Measurements from ENCODE around the gene TEX53.

GRCh38 chr9:114688909-114689610, 31.5 kb upstream of the TEX53 start:
- TF ChIP-seq POLR2A (IDR thresholded peaks at IDR 0.05), result no peak
- TF ChIP-seq, protein P1, sequence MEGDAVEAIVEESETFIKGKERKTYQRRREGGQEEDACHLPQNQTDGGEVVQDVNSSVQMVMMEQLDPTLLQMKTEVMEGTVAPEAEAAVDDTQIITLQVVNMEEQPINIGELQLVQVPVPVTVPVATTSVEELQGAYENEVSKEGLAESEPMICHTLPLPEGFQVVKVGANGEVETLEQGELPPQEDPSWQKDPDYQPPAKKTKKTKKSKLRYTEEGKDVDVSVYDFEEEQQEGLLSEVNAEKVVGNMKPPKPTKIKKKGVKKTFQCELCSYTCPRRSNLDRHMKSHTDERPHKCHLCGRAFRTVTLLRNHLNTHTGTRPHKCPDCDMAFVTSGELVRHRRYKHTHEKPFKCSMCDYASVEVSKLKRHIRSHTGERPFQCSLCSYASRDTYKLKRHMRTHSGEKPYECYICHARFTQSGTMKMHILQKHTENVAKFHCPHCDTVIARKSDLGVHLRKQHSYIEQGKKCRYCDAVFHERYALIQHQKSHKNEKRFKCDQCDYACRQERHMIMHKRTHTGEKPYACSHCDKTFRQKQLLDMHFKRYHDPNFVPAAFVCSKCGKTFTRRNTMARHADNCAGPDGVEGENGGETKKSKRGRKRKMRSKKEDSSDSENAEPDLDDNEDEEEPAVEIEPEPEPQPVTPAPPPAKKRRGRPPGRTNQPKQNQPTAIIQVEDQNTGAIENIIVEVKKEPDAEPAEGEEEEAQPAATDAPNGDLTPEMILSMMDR (IDR thresholded peaks at IDR 0.05), result no peak
